Endothelial cell of umbilical vein (primary cell): ENCODE data around the gene KNTC1. TPM values are rescaled to one million over a fixed set of nuclear protein-coding genes. Genes with fewer than 3 reads are reported as not detected.

ENCODE experiments used
- BruUV-seq: library from RNA; stranded (reverse); fragments of 400-500 nt; replicated peaks from 2 replicates; lab custom pipeline; 2021; lab: Mats Ljungman, UMichigan
- CTCF ChIA-PET: fragments of 300-600, 350-600 bp; sonication (Branson Sonifier 250); formaldehyde crosslinking; loops from one replicate; lab custom pipeline; 2021; ENCODE audit warnings: antibody characterized with exemption, inconsistent platforms; lab: Charles Lee
- POLR2A ChIA-PET: fragments of 300-600, 350-600 bp; sonication (Branson Sonifier 250); formaldehyde crosslinking; loops from one replicate; lab custom pipeline; 2021; ENCODE audit warnings: antibody characterized with exemption, inconsistent platforms; lab: Charles Lee
- DNase-seq: peaks from one replicate; pipeline ENCODE4 v3.0.0-alpha.2; 2011; ENCODE audit warnings: low read depth, low spot score
- FAIRE-seq: peaks from 2 replicates; lab custom pipeline; 2011; peaks lifted over from hg19 to GRCh38; lab: Jason Lieb, UNC
- H2AFZ ChIP-seq: 2 replicates; pipeline ENCODE4 v1.6.0; 2012; ENCODE audit warnings: low read depth, low read length, control low read depth, inconsistent platforms
- H3K27ac ChIP-seq: 2 replicates; pipeline ENCODE4 v1.5.1; 2011; ENCODE audit warnings: low read depth, mild to moderate bottlenecking, control low read depth, low read length, moderate library complexity; ENCODE audit not compliant: insufficient read depth
- H3K27me3 ChIP-seq, 2 experiments: 2 replicates each; pipeline versions ENCODE4 v1.6.0 to v1.6.1; 2011; ENCODE audit warnings: low read length in 2 of 2, mixed read lengths in 1 of 2; ENCODE audit not compliant: control insufficient read depth in 2 of 2, insufficient read depth in 2 of 2
- H3K36me3 ChIP-seq, 2 experiments: 2 replicates in 1 of 2; 3 replicates in 1 of 2; pipeline ENCODE4 v1.5.1; 2011; ENCODE audit warnings: low read length in 2 of 2, mild to moderate bottlenecking in 1 of 2, moderate library complexity in 1 of 2; ENCODE audit not compliant: control insufficient read depth in 2 of 2, insufficient read depth in 2 of 2; ENCODE audit errors: extremely low read depth in 1 of 2
- H3K4me1 ChIP-seq: 3 replicates; pipeline ENCODE4 v1.5.1; 2011; ENCODE audit warnings: mild to moderate bottlenecking, low read length; ENCODE audit not compliant: control insufficient read depth, insufficient read depth; ENCODE audit errors: extremely low read depth
- H3K4me2 ChIP-seq: 2 replicates; pipeline ENCODE4 v1.6.1; 2011; ENCODE audit warnings: low read length, control low read depth, mixed read lengths; ENCODE audit not compliant: insufficient read depth
- H3K4me3 ChIP-seq, 3 experiments: fragments of 200-600 bp in 1 of 3; sonication (generic), shearing (Covaris generic) in 1 of 3; replicated peaks in 1 of 3; 2 replicates each; pipeline ENCODE4 v1.5.1; 2011 to 2016; ENCODE audit warnings: control low read depth in 3 of 3, low read length in 3 of 3, mild to moderate bottlenecking in 2 of 3, inconsistent platforms in 1 of 3, low read depth in 1 of 3, moderate library complexity in 1 of 3; ENCODE audit not compliant: insufficient read depth in 1 of 3
- H3K79me2 ChIP-seq: 2 replicates; pipeline ENCODE4 v1.6.0; 2012; ENCODE audit warnings: low read length, inconsistent platforms; ENCODE audit not compliant: control insufficient read depth, insufficient read depth
- H3K9ac ChIP-seq: replicated peaks from 2 replicates; pipeline ENCODE3; 2011; ENCODE audit warnings: low read length, control low read depth; ENCODE audit not compliant: insufficient read depth; ENCODE audit errors: extremely low read depth
- H3K9me1 ChIP-seq: replicated peaks from 3 replicates; pipeline ENCODE4 v1.6.0; 2011; ENCODE audit warnings: mild to moderate bottlenecking, low read length; ENCODE audit not compliant: control insufficient read depth, insufficient read depth; ENCODE audit errors: extremely low read depth
- H3K9me3 ChIP-seq: replicated peaks from 2 replicates; pipeline ENCODE4 v1.5.1; 2012; ENCODE audit warnings: low read length, inconsistent platforms; ENCODE audit not compliant: control insufficient read depth, insufficient read depth
- H4K20me1 ChIP-seq: replicated peaks from 2 replicates; pipeline ENCODE3; 2011; ENCODE audit warnings: mild to moderate bottlenecking, low read length; ENCODE audit not compliant: control insufficient read depth, insufficient read depth; ENCODE audit errors: extremely low read depth
- EZH2 ChIP-seq: IDR thresholded peaks from 2 replicates; pipeline ENCODE4 v1.6.1; 2012; ENCODE audit warnings: borderline replicate concordance, low read depth, mild to moderate bottlenecking, moderate library complexity, low read length, inconsistent platforms; ENCODE audit not compliant: severe bottlenecking
- FOS ChIP-seq: IDR thresholded peaks from 2 replicates; pipeline ENCODE4 v1.6.1; 2011; ENCODE audit warnings: mild to moderate bottlenecking, low read length, moderate library complexity, borderline replicate concordance; ENCODE audit not compliant: insufficient read depth
- GATA2 ChIP-seq: IDR thresholded peaks from 2 replicates; pipeline ENCODE4 v1.7.0; 2011; ENCODE audit warnings: low read depth, mild to moderate bottlenecking, moderate library complexity, mixed read lengths, low read length; ENCODE audit not compliant: insufficient read length, insufficient read depth
- JUN ChIP-seq: IDR thresholded peaks from 2 replicates; pipeline ENCODE4 v1.6.1; 2011; ENCODE audit warnings: borderline replicate concordance, low read depth; ENCODE audit not compliant: insufficient read length, insufficient read depth
- MYC ChIP-seq: IDR thresholded peaks from one replicate; pipeline ENCODE4 v1.6.1; 2011; ENCODE audit warnings: mild to moderate bottlenecking, low read depth, low read length
- POLR2A ChIP-seq: IDR thresholded peaks from 2 replicates; pipeline ENCODE4 v1.6.1; 2012; ENCODE audit warnings: low read depth, mild to moderate bottlenecking, control low read depth, low read length
- POLR2AphosphoS5 ChIP-seq: IDR thresholded peaks from 2 replicates; pipeline ENCODE4 v1.6.1; 2012; ENCODE audit warnings: low read depth, mild to moderate bottlenecking, control low read depth, low read length, moderate library complexity; ENCODE audit not compliant: insufficient read depth
- dilution Hi-C: fragments of 300-500 bp; cut with MboI; formaldehyde crosslinking; loops from one replicate; pipeline ENCODE4 v1.15.0; 2019; ENCODE audit warnings: low sequenced_read_pairs; ENCODE audit not compliant: extremely low pct_ligation_motif_present
- intact Hi-C: fragments of 100-400 bp; cut with micrococcal nuclease; formaldehyde crosslinking; loops from one replicate; pipeline ENCODE4 v1.10.0; 2022
- polyA plus RNA-seq, 4 experiments: library from polyadenylated mRNA; depleted of rRNA in 3 of 4; stranded (reverse) in 3 of 4; unstranded in 1 of 4; fragments of >200 nt; gene quantifications; 2 replicates each; pipeline versions ENCODE4 v1.2.1 to v1.2.3, GENCODE V29; 2011 to 2012; ENCODE audit warnings: missing spikeins in 1 of 4
- total RNA-seq: library from RNA; stranded (reverse); gene quantifications from 2 replicates; pipeline ENCODE4 v1.2.3, GENCODE V29; 2021
- TF ChIP-seq, protein P1 (sequence below): IDR thresholded peaks from 2 replicates; pipeline ENCODE4 v1.6.1; 2011; ENCODE audit not compliant: insufficient read depth, insufficient read length
- TF ChIP-seq, protein P2 (sequence below), 2 donors: IDR thresholded peaks; 1 replicate in 1 of 2; 2 replicates in 1 of 2; pipeline ENCODE4 v1.5.1; 2011; ENCODE audit warnings: low read length in 2 of 2, mild to moderate bottlenecking in 2 of 2, moderate library complexity in 2 of 2, control low read depth in 1 of 2, inconsistent platforms in 1 of 2, low read depth in 1 of 2; ENCODE audit not compliant: insufficient read depth in 1 of 2; ENCODE audit errors: extremely low read depth in 1 of 2

The KNTC1 gene
- total and polyA plus RNA-seq, 2 donors (not counting 3 experiments of a cell fraction or from before 2014, with no cell fraction given), result 15.5 to 52.9 TPM

DNA sequence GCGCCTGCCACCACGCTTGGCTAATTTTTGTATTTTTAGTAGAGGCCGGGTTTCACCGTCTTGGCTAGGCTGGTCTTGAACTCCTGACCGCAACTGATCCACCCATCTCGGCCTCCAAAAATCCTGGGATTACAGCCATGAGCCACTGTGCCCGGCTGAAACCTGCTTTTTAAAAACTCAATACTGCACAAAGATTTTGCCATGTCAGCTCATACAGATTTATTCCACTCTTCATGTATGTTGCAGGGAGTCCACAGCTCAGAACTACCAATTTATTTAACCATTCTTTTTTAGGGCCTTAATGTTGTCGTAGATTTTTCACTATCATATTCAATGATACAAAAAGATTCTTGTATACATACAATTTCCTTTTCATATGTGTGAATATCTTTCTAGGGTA lies 46.3 kb upstream of the KNTC1 start:
- Histone ChIP-seq H3K4me2 (no peak overlapping the region), H3K79me2 (no peaks in the 10 kb centered on the region), H3K27me3 (no peaks in the 10 kb centered on the region), H3K9ac (no peak overlapping the region), H3K4me3 (no peak overlapping the region), H3K9me3 (no peaks in the 10 kb centered on the region), H3K36me3 (peaks cover 11 to 27% of the 10 kb centered on the region in 2 experiments), H2AFZ (no peak overlapping the region), H3K27ac (no peak overlapping the region), H3K9me1 (no peaks in the 10 kb centered on the region), H3K4me1 (no peaks in the 10 kb centered on the region), H4K20me1 (no peaks in the 10 kb centered on the region)
- CTCF ChIA-PET, result interaction anchor here (1.1 to 1.7 kb wide), 2 partner anchors 9 to 81 kb away, joined by 5 to 7 read pairs; no protein-coding TSS in a partner anchor
- dilution Hi-C loops (no loop called here), intact Hi-C loops (no loop called here)
- BruUV-seq, result no TSS peak
- no peak for DNase-seq
- no peak for TF ChIP-seq FOS
- TF ChIP-seq EZH2, result no peak
- TF ChIP-seq MYC, result no peak
- TF ChIP-seq, protein P1, sequence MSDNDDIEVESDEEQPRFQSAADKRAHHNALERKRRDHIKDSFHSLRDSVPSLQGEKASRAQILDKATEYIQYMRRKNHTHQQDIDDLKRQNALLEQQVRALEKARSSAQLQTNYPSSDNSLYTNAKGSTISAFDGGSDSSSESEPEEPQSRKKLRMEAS, result no peak
- TF ChIP-seq POLR2A, result no peak
- no peak for TF ChIP-seq JUN
- no peak for TF ChIP-seq POLR2AphosphoS5
- TF ChIP-seq, protein P2, sequence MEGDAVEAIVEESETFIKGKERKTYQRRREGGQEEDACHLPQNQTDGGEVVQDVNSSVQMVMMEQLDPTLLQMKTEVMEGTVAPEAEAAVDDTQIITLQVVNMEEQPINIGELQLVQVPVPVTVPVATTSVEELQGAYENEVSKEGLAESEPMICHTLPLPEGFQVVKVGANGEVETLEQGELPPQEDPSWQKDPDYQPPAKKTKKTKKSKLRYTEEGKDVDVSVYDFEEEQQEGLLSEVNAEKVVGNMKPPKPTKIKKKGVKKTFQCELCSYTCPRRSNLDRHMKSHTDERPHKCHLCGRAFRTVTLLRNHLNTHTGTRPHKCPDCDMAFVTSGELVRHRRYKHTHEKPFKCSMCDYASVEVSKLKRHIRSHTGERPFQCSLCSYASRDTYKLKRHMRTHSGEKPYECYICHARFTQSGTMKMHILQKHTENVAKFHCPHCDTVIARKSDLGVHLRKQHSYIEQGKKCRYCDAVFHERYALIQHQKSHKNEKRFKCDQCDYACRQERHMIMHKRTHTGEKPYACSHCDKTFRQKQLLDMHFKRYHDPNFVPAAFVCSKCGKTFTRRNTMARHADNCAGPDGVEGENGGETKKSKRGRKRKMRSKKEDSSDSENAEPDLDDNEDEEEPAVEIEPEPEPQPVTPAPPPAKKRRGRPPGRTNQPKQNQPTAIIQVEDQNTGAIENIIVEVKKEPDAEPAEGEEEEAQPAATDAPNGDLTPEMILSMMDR (IDR thresholded peaks at IDR 0.05; ENCODE audit: extremely low read depth in 1 of 2, insufficient read depth in 1 of 2, low read depth in 1 of 2, low read length in 2 of 2), result no peak
- no peak for TF ChIP-seq GATA2
- no peak for FAIRE-seq
- POLR2A ChIA-PET, result no interaction called here
